PC-3 (cell line): ENCODE measurements around the gene DELE1.

Experiments used
- EZH2 ChIP-seq: fragments of 300-600 bp; sonication (generic); IDR thresholded peaks from one replicate; pipeline ENCODE4 v1.6.1; 2017; ENCODE audit warnings: antibody characterized with exemption, mild to moderate bottlenecking, low read length; ENCODE audit not compliant: unreplicated experiment
- EZH2phosphoT487 ChIP-seq: fragments of 300-600 bp; sonication (generic); IDR thresholded peaks from 2 replicates; pipeline ENCODE4 v1.6.1; 2018; ENCODE audit warnings: mild to moderate bottlenecking, antibody characterized with exemption, low read length, borderline replicate concordance
- TF ChIP-seq, protein P1 (sequence below): fragments of 300-600 bp; sonication (generic); conservative IDR thresholded peaks from 2 replicates; pipeline ENCODE4 v1.5.1; 2017; ENCODE audit warnings: antibody characterized with exemption, low read depth, mild to moderate bottlenecking, low read length

- TF ChIP-seq EZH2, result no peak
- TF ChIP-seq, protein P1, sequence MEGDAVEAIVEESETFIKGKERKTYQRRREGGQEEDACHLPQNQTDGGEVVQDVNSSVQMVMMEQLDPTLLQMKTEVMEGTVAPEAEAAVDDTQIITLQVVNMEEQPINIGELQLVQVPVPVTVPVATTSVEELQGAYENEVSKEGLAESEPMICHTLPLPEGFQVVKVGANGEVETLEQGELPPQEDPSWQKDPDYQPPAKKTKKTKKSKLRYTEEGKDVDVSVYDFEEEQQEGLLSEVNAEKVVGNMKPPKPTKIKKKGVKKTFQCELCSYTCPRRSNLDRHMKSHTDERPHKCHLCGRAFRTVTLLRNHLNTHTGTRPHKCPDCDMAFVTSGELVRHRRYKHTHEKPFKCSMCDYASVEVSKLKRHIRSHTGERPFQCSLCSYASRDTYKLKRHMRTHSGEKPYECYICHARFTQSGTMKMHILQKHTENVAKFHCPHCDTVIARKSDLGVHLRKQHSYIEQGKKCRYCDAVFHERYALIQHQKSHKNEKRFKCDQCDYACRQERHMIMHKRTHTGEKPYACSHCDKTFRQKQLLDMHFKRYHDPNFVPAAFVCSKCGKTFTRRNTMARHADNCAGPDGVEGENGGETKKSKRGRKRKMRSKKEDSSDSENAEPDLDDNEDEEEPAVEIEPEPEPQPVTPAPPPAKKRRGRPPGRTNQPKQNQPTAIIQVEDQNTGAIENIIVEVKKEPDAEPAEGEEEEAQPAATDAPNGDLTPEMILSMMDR, result no peak
- no peak for TF ChIP-seq EZH2phosphoT487
These were observed 46.1 kb upstream of the DELE1 start for GRCh38 chr5:141877356-141878185.
